ENCODE results near the gene FRAS1. TPM values are rescaled to one million over a fixed set of nuclear protein-coding genes. Genes with fewer than 3 reads are reported as not detected.

Gene FRAS1
- total and polyA plus RNA-seq, 2 of the 8 experiments (the other 6 are each of a cell fraction or from before 2014, with no cell fraction given), result 38.5 to 109 TPM

DNA sequence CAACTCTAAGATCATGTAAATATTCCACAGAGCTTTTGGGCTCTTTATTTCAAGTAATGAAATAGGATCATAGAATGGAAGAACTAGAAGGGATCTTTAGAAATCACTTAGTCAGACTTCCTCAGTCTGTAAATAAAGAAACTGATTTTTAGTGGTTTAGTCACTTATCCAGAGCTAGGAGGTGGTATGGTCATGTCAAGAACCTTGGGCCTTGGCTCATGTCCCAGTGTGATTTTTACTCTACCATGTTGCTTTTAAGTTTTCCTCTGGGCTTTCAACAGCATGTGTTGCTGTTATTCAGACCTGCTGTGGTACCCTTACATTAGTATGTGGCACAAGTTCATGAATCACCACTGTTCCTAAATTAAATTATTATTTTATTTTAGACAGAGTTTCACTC lies 184.9 kb downstream of the FRAS1 start:
- Histone ChIP-seq H3K27ac (ENCODE audit: low read depth, low read length) (no peak overlapping the region), H2AK5ac (ENCODE audit: low read depth, low read length) (no peak overlapping the region), H2BK15ac (ENCODE audit: low read length) (no peak overlapping the region), H3K4me2 (ENCODE audit: insufficient read depth in 1 of 2, low read depth in 2 of 2, low read length in 2 of 2) (no peak overlapping the region), H3K79me2 (ENCODE audit: control insufficient read depth in 1 of 2, insufficient read depth in 2 of 2, low read length in 2 of 2) (peaks cover 0 to 49% of the 10 kb centered on the region in 2 experiments; a peak in 3 of 4 replicates), H2BK20ac (ENCODE audit: low read length) (no peak overlapping the region), H3K4me1 (replicated peaks in 1 of 4; ENCODE audit: control insufficient read depth in 3 of 4, insufficient read depth in 4 of 4, low read length in 3 of 4) (peaks cover 0 to 10% (median 2%) of the 10 kb centered on the region in 4 experiments; a peak in 3 of 7 replicates), H4K20me1 (replicated peaks in 1 of 2; ENCODE audit: control insufficient read depth in 1 of 2, insufficient read depth in 2 of 2, low read length in 2 of 2) (no peaks in the 10 kb centered on the region), H3K4me3 (ENCODE audit: extremely low read depth in 1 of 4, insufficient read depth in 2 of 4, low read depth in 3 of 4, low read length in 4 of 4) (no peak overlapping the region), H3K36me3 (ENCODE audit: control insufficient read depth in 2 of 4, insufficient read depth in 4 of 4, low read length in 3 of 4) (peaks cover 0 to 7% (median 1%) of the 10 kb centered on the region in 4 experiments; a peak in 3 of 8 replicates), H2BK5ac (ENCODE audit: low read depth, low read length) (no peak overlapping the region), H3K23me2 (ENCODE audit: low read depth, low read length) (no peaks in the 10 kb centered on the region), H4K91ac (replicated peaks; ENCODE audit: insufficient read length, low read length) (no peak overlapping the region), H3K56ac (replicated peaks; ENCODE audit: insufficient read length, low read depth, low read length) (no peak overlapping the region), H2AFZ (ENCODE audit: low read length) (no peak overlapping the region), H3K9ac (replicated peaks in 1 of 4; ENCODE audit: extremely low read depth in 1 of 4, low read depth in 3 of 4, low read length in 3 of 4) (no peak overlapping the region), H2BK12ac (ENCODE audit: low read depth, low read length) (no peak overlapping the region), H4K8ac (ENCODE audit: extremely low read depth, insufficient read depth, low read length) (no peak overlapping the region), H3K14ac (ENCODE audit: insufficient read length) (no peak overlapping the region), H3K79me1 (ENCODE audit: low read depth, low read length) (peaks cover 4% of the 10 kb centered on the region), H3K4ac (replicated peaks; ENCODE audit: insufficient read length, low read depth, low read length) (no peak overlapping the region), H3K18ac (ENCODE audit: extremely low read depth, low read length) (no peak overlapping the region), H3K27me3 (replicated peaks in 1 of 4; ENCODE audit: control insufficient read depth in 3 of 4, extremely low read depth in 1 of 4, insufficient read depth in 3 of 4, low read length in 3 of 4) (no peaks in the 10 kb centered on the region), H2BK120ac (replicated peaks; ENCODE audit: low read depth, low read length) (no peak overlapping the region), H3K23ac (ENCODE audit: insufficient read length) (no peak overlapping the region), H3K9me3 (ENCODE audit: insufficient read depth in 2 of 2, low read depth in 1 of 2, low read length in 1 of 2) (no peaks in the 10 kb centered on the region), H4K5ac (ENCODE audit: insufficient read length, low read depth, low read length) (no peak overlapping the region)
- no peak for TF ChIP-seq CBX8 (IDR thresholded peaks at IDR 0.05; ENCODE audit: borderline replicate concordance, low read depth, low read length)
- ChIA-PET CTCF (ENCODE audit: partially characterized antibody) (interaction anchor here (0.6 to 0.7 kb wide), 2 partner anchors 159 to 312 kb away, joined by 3 read pairs; no protein-coding TSS in a partner anchor), POLR2A (ENCODE audit: partially characterized antibody) (no interaction called here)
- DNase-seq (ENCODE audit: low read depth in 1 of 2, low spot score in 2 of 2), result no peak
- no peak for FAIRE-seq

Data from H1 (cell line).